Stimulated activated CD4-positive, alpha-beta T cell treated with anti-CD3 and anti-CD28 coated beads, Interleukin-1b, Interleukin-23, amount 100 ng/mL, for 4 hours (primary cell): ENCODE data around the gene FARS2.

ENCODE experiments used
- DNase-seq, 2 donors: peaks; one replicate each; pipeline ENCODE4 v3.0.0-alpha.2; 2020; ENCODE audit warnings: low read depth in 2 of 2

FARS2 gene

GRCh38 chr6:5506149-5506548 lies 244.8 kb downstream of the FARS2 start:
- DNase-seq = no peak

GRCh38 chr6:5506597-5506996 lies 245.3 kb downstream of the FARS2 start:
- no peak for DNase-seq

GRCh38 chr6:5507131-5507681 lies 245.9 kb downstream of the FARS2 start:
- no peak for DNase-seq

GRCh38 chr6:5509106-5509505 lies 247.8 kb downstream of the FARS2 start:
- no peak for DNase-seq

- no peak for DNase-seq
Observed at GRCh38 chr6:5510331-5511133, 249.2 kb downstream of the FARS2 start.

GRCh38 chr6:5511954-5512353 lies 250.6 kb downstream of the FARS2 start:
- no peak for DNase-seq

GRCh38 chr6:5512422-5512821 lies 251.1 kb downstream of the FARS2 start:
- no peak for DNase-seq

GRCh38 chr6:5513408-5513807 lies 252.1 kb downstream of the FARS2 start:
- no peak for DNase-seq

GRCh38 chr6:5514353-5514752 lies 253.0 kb downstream of the FARS2 start:
- DNase-seq = no peak

GRCh38 chr6:5515200-5515599 lies 253.9 kb downstream of the FARS2 start:
- no peak for DNase-seq

- no peak for DNase-seq
Observed at GRCh38 chr6:5516036-5516435, 254.7 kb downstream of the FARS2 start.

GRCh38 chr6:5517796-5518195 lies 256.5 kb downstream of the FARS2 start:
- DNase-seq = no peak

- DNase-seq = no peak
Observed at GRCh38 chr6:5518936-5519491, 257.7 kb downstream of the FARS2 start.

- no peak for DNase-seq
Observed at GRCh38 chr6:5520796-5521195, 259.5 kb downstream of the FARS2 start.

GRCh38 chr6:5521322-5521721 lies 260.0 kb downstream of the FARS2 start:
- DNase-seq = no peak

GRCh38 chr6:5522147-5522546 lies 260.8 kb downstream of the FARS2 start:
- no peak for DNase-seq

- DNase-seq = no peak
Observed at GRCh38 chr6:5524110-5524509, 262.8 kb downstream of the FARS2 start.

- DNase-seq = no peak
Observed at GRCh38 chr6:5525209-5525608, 263.9 kb downstream of the FARS2 start.

GRCh38 chr6:5529015-5529414 lies 267.7 kb downstream of the FARS2 start:
- DNase-seq = no peak

- no peak for DNase-seq
Observed at GRCh38 chr6:5529733-5530132, 268.4 kb downstream of the FARS2 start.

- DNase-seq = no peak
Observed at GRCh38 chr6:5531161-5531560, 269.8 kb downstream of the FARS2 start.

GRCh38 chr6:5531853-5532375 lies 270.6 kb downstream of the FARS2 start:
- DNase-seq = no peak

- DNase-seq = no peak
Observed at GRCh38 chr6:5532941-5533340, 271.6 kb downstream of the FARS2 start.
